Fibroblast of villous mesenchyme (primary cell): Measurements from ENCODE around the gene KCNMA1. TPM values are rescaled to one million over a fixed set of nuclear protein-coding genes. Genes with fewer than 3 reads are reported as not detected.
"Not testable (repeated sequence)": the region's sequence is repeated elsewhere in the genome, so short reads cannot be mapped to it uniquely, and the experiment has no call there.

Experiments used
- DNase-seq: peaks from one replicate; pipeline ENCODE4 v3.0.0-alpha.2; 2010; ENCODE audit warnings: low read depth
- H3K4me3 ChIP-seq: 2 replicates; pipeline ENCODE4 v1.5.1; 2011; ENCODE audit warnings: low read depth, mild to moderate bottlenecking, low read length
- CTCF ChIP-seq: IDR thresholded peaks from 2 replicates; pipeline ENCODE4 v1.5.1; 2012; ENCODE audit warnings: low read depth, mild to moderate bottlenecking, low read length; ENCODE audit not compliant: insufficient read depth
- total RNA-seq: library from RNA; depleted of rRNA; stranded (reverse); fragments of >200 nt; gene quantifications from 2 replicates; pipeline ENCODE4 v1.2.3, GENCODE V29; 2012

The KCNMA1 gene
- total RNA-seq, 1 donor, result 36.7 TPM

GRCh38 chr10:77390481-77390891 is 247.1 kb downstream of the KCNMA1 start:
- TF ChIP-seq CTCF, result no peak
- H3K4me3 ChIP-seq, result no peak overlapping the region
- DNase-seq, result peak; percentile 23

- H3K4me3 ChIP-seq, result no peak overlapping the region
- TF ChIP-seq CTCF, result no peak
- no peak for DNase-seq
Measured at GRCh38 chr10:77388571-77389100, 249.0 kb downstream of the KCNMA1 start.

- not testable (repeated sequence) for DNase-seq, H3K4me3 ChIP-seq
Measured at GRCh38 chr10:77387701-77388100, 249.9 kb downstream of the KCNMA1 start.

- no peak overlapping the region for H3K4me3 ChIP-seq
- no peak for DNase-seq
- TF ChIP-seq CTCF, result no peak
Measured at GRCh38 chr10:77387247-77387646, 250.4 kb downstream of the KCNMA1 start.

- DNase-seq, result peak; percentile 38
- no peak for TF ChIP-seq CTCF
- H3K4me3 ChIP-seq, result no peak overlapping the region
Measured at GRCh38 chr10:77386838-77387237, 250.8 kb downstream of the KCNMA1 start.

- H3K4me3 ChIP-seq, result no peak overlapping the region
- TF ChIP-seq CTCF, result no peak
- no peak for DNase-seq
Measured at GRCh38 chr10:77386365-77386764, 251.2 kb downstream of the KCNMA1 start.

- TF ChIP-seq CTCF, result no peak
- no peak overlapping the region for H3K4me3 ChIP-seq
- DNase-seq, result no peak
Measured at GRCh38 chr10:77385315-77385714, 252.3 kb downstream of the KCNMA1 start.
